K562 (cell line): ENCODE measurements around the gene CABP4. TPM values are rescaled to one million over a fixed set of nuclear protein-coding genes. Genes with fewer than 3 reads are reported as not detected.

Source experiments
- ATAC-seq: fragments of 200-7000 bp; cut with Tn5 transposase; 3 replicates; pipeline ENCODE4 v1.9.1; 2020; ENCODE audit warnings: moderate library complexity
- BruUV-seq: library from RNA; stranded (reverse); fragments of 400-500 nt; replicated peaks from 2 replicates; lab custom pipeline; 2021; lab: Mats Ljungman, UMichigan
- CTCF ChIA-PET: fragments of 300-600 bp; formaldehyde crosslinking; extraction: SDS; loops from one replicate; lab custom pipeline; 2021; ENCODE audit warnings: low intra/inter-chr PET ratio; lab: Yijun Ruan, JAX
- POLR2A ChIA-PET: fragments of 300-600, 350-650 bp; sonication (Branson Sonifier 250); formaldehyde crosslinking; extraction: SDS; loops from one replicate; lab custom pipeline; 2021; ENCODE audit warnings: antibody characterized with exemption, inconsistent platforms; lab: Yijun Ruan, JAX
- DNase-seq, 4 experiments: peaks; one replicate each; pipeline versions ENCODE4 v3.0.0 to v3.0.0-alpha.2; 2011 to 2018; ENCODE audit warnings: low spot score in 3 of 4, mixed read lengths in 3 of 4; ENCODE audit errors: extremely low read depth in 1 of 4
- FAIRE-seq: peaks from 2 replicates; lab custom pipeline; 2011; peaks lifted over from hg19 to GRCh38; lab: Jason Lieb, UNC
- H2AFZ ChIP-seq: 2 replicates; pipeline ENCODE4 v1.6.0; 2011; ENCODE audit warnings: low read depth, low read length, control low read depth, inconsistent platforms
- H3K27ac ChIP-seq: fragments of 200-600 bp; 3 replicates; pipeline ENCODE4 v1.8.0; 2011; ENCODE audit warnings: low read depth, mild to moderate bottlenecking, control low read depth, inconsistent platforms, low read length, moderate library complexity, mixed read lengths; ENCODE audit errors: extremely low read depth
- H3K27me3 ChIP-seq, 2 experiments: fragments of 300-600 bp in 1 of 2; 2 replicates in 1 of 2; 3 replicates in 1 of 2; pipeline versions ENCODE4 v1.6.0 to v1.8.0; 2011; ENCODE audit warnings: inconsistent platforms in 2 of 2, low read length in 2 of 2, mild to moderate bottlenecking in 1 of 2, mixed read lengths in 1 of 2, moderate library complexity in 1 of 2; ENCODE audit not compliant: control insufficient read depth in 2 of 2, insufficient read depth in 2 of 2
- H3K36me3 ChIP-seq: fragments of 300-600 bp; 3 replicates; pipeline ENCODE4 v1.8.0; 2011; ENCODE audit warnings: mild to moderate bottlenecking, low read length, inconsistent platforms; ENCODE audit not compliant: control insufficient read depth, insufficient read depth
- H3K4me1 ChIP-seq, 2 experiments: fragments of 200-600 bp in 1 of 2; replicated peaks in 1 of 2; 2 replicates in 1 of 2; 3 replicates in 1 of 2; pipeline versions ENCODE4 v1.5.1 to v1.8.0; 2011; ENCODE audit warnings: inconsistent platforms in 2 of 2, low read length in 2 of 2, mild to moderate bottlenecking in 1 of 2, mixed read lengths in 1 of 2, moderate library complexity in 1 of 2; ENCODE audit not compliant: control insufficient read depth in 2 of 2, insufficient read depth in 2 of 2
- H3K4me2 ChIP-seq: 2 replicates; pipeline ENCODE4 v1.6.1; 2011; ENCODE audit warnings: low read length, control low read depth, inconsistent platforms, mixed read lengths; ENCODE audit not compliant: insufficient read depth
- H3K4me3 ChIP-seq: fragments of 200-600 bp; sonication (generic), shearing (Covaris generic); 2 replicates; pipeline ENCODE4 v1.5.1; 2016; ENCODE audit warnings: control low read depth, inconsistent platforms
- H3K79me2 ChIP-seq: fragments of 200-600 bp; 3 replicates; pipeline ENCODE4 v1.8.0; 2011; ENCODE audit warnings: low read length, inconsistent platforms; ENCODE audit not compliant: control insufficient read depth, insufficient read depth
- H3K9ac ChIP-seq, 2 experiments: 2 replicates each; pipeline versions ENCODE4 v1.6.0 to v1.6.1; 2011; ENCODE audit warnings: low read depth in 2 of 2, low read length in 2 of 2, control low read depth in 1 of 2, inconsistent platforms in 1 of 2, mild to moderate bottlenecking in 1 of 2, mixed read lengths in 1 of 2; ENCODE audit not compliant: insufficient read depth in 1 of 2
- H3K9me1 ChIP-seq: one replicate; pipeline ENCODE4 v1.6.0; 2011; ENCODE audit warnings: inconsistent platforms, mild to moderate bottlenecking, low read length, moderate library complexity; ENCODE audit not compliant: control insufficient read depth, insufficient read depth
- H3K9me3 ChIP-seq: replicated peaks from 2 replicates; pipeline ENCODE4 v1.5.1; 2011; ENCODE audit warnings: low read depth, low read length, inconsistent platforms; ENCODE audit not compliant: control insufficient read depth, insufficient read depth
- H4K20me1 ChIP-seq: replicated peaks from 2 replicates; pipeline ENCODE4 v1.6.1; 2011; ENCODE audit warnings: low read length, inconsistent platforms, mixed read lengths; ENCODE audit not compliant: control insufficient read depth, insufficient read depth
- MAFG ChIP-seq: fragments of 450-650 bp; conservative IDR thresholded peaks from 2 replicates; pipeline ENCODE4 v1.6.1; 2016; ENCODE audit warnings: missing genetic modification characterization, missing compliant biosample characterization
- POLR2G ChIP-seq: fragments of 200-400 bp; formaldehyde crosslinking; IDR thresholded peaks from 2 replicates; pipeline ENCODE4 v1.6.1; 2017; ENCODE audit warnings: low read depth, mild to moderate bottlenecking, antibody characterized with exemption, low read length, moderate library complexity
- WGBS: fragments of 100-300 bp; shearing (Covaris generic); methylation state at CpG from one replicate; pipeline ENCODE4 v1.1.6; 2016; ENCODE audit warnings: low coverage, mixed read lengths; ENCODE audit not compliant: insufficient coverage; ENCODE audit errors: missing lambda C conversion rate; 5-methylcytosine and 5-hydroxymethylcytosine counted together
- in situ Hi-C: fragments of 300-500 bp; cut with MboI; formaldehyde crosslinking; loops from 4 replicates; pipeline ENCODE4 v1.15.0; 2018; ENCODE audit warnings: inconsistent platforms, mixed read lengths
- intact Hi-C: fragments of 100-400 bp; cut with micrococcal nuclease; formaldehyde crosslinking; loops from 2 replicates; pipeline ENCODE4 v1.14.2; 2022
- polyA plus RNA-seq, 8 experiments: library from polyadenylated mRNA; depleted of rRNA in 4 of 8; stranded (reverse) in 5 of 8; unstranded in 3 of 8; fragments of >200 nt; fragmentation: Nextera tagmentation in 2 of 8; fragmentation: Illumina TruSeq in 1 of 8; extraction: Ambion mirVana in 2 of 8; extraction: Trizol in 1 of 8; gene quantifications; 2 replicates each; pipeline versions ENCODE4 v1.2.1 to v1.2.3, GENCODE V29; 2011 to 2014; ENCODE audit warnings: inconsistent platforms in 1 of 8, missing spikeins in 1 of 8
- total RNA-seq, 7 experiments: library from RNA; depleted of rRNA in 6 of 7; stranded (reverse); fragments of >200 nt in 6 of 7; fragmentation: Illumina TruSeq in 2 of 7; extraction: Trizol in 2 of 7; gene quantifications; 2 replicates each; pipeline versions ENCODE4 v1.2.1 to v1.2.3, GENCODE V29; 2011 to 2021; ENCODE audit warnings: low replicate concordance in 1 of 7

CABP4 gene
- total and polyA plus RNA-seq, 9 of the 15 experiments (the other 6 are each of a cell fraction or from before 2014, with no cell fraction given): 0.11 TPM; not detected in 8

DNA sequence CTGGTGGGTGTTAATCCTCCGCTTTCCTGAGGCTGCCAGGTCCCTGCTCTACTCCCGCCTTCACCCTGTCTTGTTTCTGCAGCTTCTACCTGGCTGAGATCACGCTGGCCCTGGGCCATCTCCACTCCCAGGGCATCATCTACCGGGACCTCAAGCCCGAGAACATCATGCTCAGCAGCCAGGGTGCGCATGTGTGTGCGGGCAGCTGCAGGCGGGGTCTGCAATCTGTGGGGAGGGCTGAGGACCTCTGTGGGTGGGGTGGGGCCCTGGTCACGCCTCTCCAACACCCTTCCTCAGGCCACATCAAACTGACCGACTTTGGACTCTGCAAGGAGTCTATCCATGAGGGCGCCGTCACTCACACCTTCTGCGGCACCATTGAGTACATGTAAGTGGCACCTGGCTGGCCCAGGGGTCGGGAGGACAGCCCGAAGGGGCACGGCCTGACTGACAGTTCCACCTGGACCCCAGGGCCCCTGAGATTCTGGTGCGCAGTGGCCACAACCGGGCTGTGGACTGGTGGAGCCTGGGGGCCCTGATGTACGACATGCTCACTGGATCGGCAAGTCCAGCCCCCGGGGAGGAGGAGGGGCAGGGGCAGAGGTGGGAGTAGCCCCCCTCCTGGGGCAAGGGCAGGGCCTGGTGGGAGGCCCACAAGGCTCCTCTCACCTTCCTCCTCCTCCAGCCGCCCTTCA lies 22.4 kb upstream of the CABP4 start:
- no peak for ATAC-seq
- 96% methylated on average over 17 of the region's 22 CpGs for WGBS
- peaks cover 23 to 69% of the 10 kb centered on the region in 2 experiments for H3K4me1 ChIP-seq
- H3K9ac ChIP-seq: peak overlapping the region in 1 of 2 experiments; percentile 54; a peak in 1 of 4 replicates
- POLR2A ChIA-PET: interaction anchor here (0.6 to 1.1 kb wide), 2 partner anchors 9 to 44 kb away, joined by 3 read pairs; no protein-coding TSS in a partner anchor
- no TSS peak for BruUV-seq
- intact Hi-C loops (no loop called here), in situ Hi-C loops (no loop called here)
- CTCF ChIA-PET: no interaction called here
- H3K9me1 ChIP-seq: peaks cover 6% of the 10 kb centered on the region
- no peak for FAIRE-seq
- no peak overlapping the region for H3K4me2 ChIP-seq
- H3K9me3 ChIP-seq: no peaks in the 10 kb centered on the region
- TF ChIP-seq MAFG (tag): no peak
- TF ChIP-seq POLR2G: peak; percentile 61; the same call in 1 of the 2 replicates
- DNase-seq: no peak
- no peak overlapping the region for H3K4me3 ChIP-seq
- no peak overlapping the region for H2AFZ ChIP-seq
- no peaks in the 10 kb centered on the region for H3K27me3 ChIP-seq
- H3K36me3 ChIP-seq: peaks cover 77% of the 10 kb centered on the region; the same call in 2 of the 3 replicates
- peaks cover 25% of the 10 kb centered on the region for H3K79me2 ChIP-seq
- H3K27ac ChIP-seq: no peak overlapping the region
- H4K20me1 ChIP-seq: no peaks in the 10 kb centered on the region
